Pancreas (tissue), 10 donors: Measurements from ENCODE around the gene MLF1. TPM values are rescaled to one million over a fixed set of nuclear protein-coding genes. Genes with fewer than 3 reads are reported as not detected.

Experiments used
- ATAC-seq, 4 donors: fragments of 200-7000 bp; cut with Tn5 transposase; one replicate each; pipeline versions ENCODE4 v1.8.0 to v1.9.1; 2020; ENCODE audit warnings: mild to moderate bottlenecking in 4 of 4, moderate library complexity in 4 of 4
- DNase-seq, 6 donors: peaks; one replicate each; pipeline ENCODE4 v3.0.0-alpha.2; 2020
- FAIRE-seq: peaks from 2 replicates; lab custom pipeline; 2012; peaks lifted over from hg19 to GRCh38; lab: Jason Lieb, UNC
- H3K27ac ChIP-seq, 4 donors: fragments of 200-600 bp; sonication (generic); 1 replicate in 3 of 4; 2 replicates in 1 of 4; pipeline versions ENCODE4 v1.5.0 to v1.8.0; 2020
- H3K27me3 ChIP-seq, 4 donors: fragments of 200-600 bp; one replicate each; pipeline ENCODE4 v1.8.0; 2021
- H3K36me3 ChIP-seq, 3 donors: fragments of 200-600 bp; sonication (generic) in 1 of 3; one replicate each; pipeline versions ENCODE4 v1.5.0 to v1.8.0; 2020 to 2021
- H3K4me1 ChIP-seq, 3 donors: fragments of 200-600 bp; one replicate each; pipeline ENCODE4 v1.8.0; 2021
- H3K4me3 ChIP-seq, 4 donors: fragments of 200-600 bp; sonication (generic) in 2 of 4; one replicate each; pipeline versions ENCODE4 v1.5.0 to v1.8.0; 2020 to 2021
- H3K9me3 ChIP-seq, 4 donors: fragments of 200-600 bp; one replicate each; pipeline ENCODE4 v1.8.0; 2021
- CTCF ChIP-seq, 4 donors: fragments of 200-600 bp; sonication (generic) in 3 of 4; IDR thresholded peaks; one replicate each; pipeline versions ENCODE4 v1.5.0 to v1.8.0; 2021; ENCODE audit warnings: antibody characterized with exemption in 4 of 4
- WGBS, 2 donors: extraction: QIAGEN DNeasy Blood & Tissue Kit; methylation state at CpG; one replicate each; pipeline ENCODE4 v1.1.7; 2013; 5-methylcytosine and 5-hydroxymethylcytosine counted together
- intact Hi-C, 3 donors: fragments of 100-400 bp; cut with DNase I; formaldehyde crosslinking; loops; one replicate each; pipeline versions ENCODE4 v1.11.1 to v1.14.2; 2022
- polyA plus RNA-seq, 2 donors: library from polyadenylated mRNA; stranded (reverse); fragments of 200-250 nt; gene quantifications; one replicate each; pipeline ENCODE4 v1.2.3, GENCODE V29; 2013
- total RNA-seq, 6 donors: library from RNA; stranded (reverse); fragmentation: NEBNext Ultra II Directional in 4 of 6; extraction: Animal tissue kit (Norgen Biotek cat#: 25700) in 4 of 6; gene quantifications; one replicate each; pipeline versions ENCODE4 v1.2.1 to v1.2.4, GENCODE V29; 2021 to 2023
- donor health status: healthy with polysubstance abuse.
- donor health status: DM: no; HTN: no; CAD: no; lungs with moderate emphysema.
- donor health status: DM: no; HTN: no; CAD: no.
- donor health status: control.
- donor health status: control.
- donor health status: Bipolar disorder and iron deficiency.
- donor health status: DM: yes; HTN: yes; CAD: no.
- donor health status: DM: no; HTN: no; CAD: no.
- donor health status: DM: no; HTN: no; CAD: no.
- donor health status: DM: yes; HTN: yes; CAD: no.

The MLF1 gene
- total RNA-seq = 1 to 10 TPM; 1.2 to 6.8 (median 3.6) TPM
- 10 to 100 TPM in 1 of 2 donors, 1 to 10 TPM in 1; 2.7 to 12.0 TPM for polyA plus RNA-seq

GRCh38 chr3:158570999-158571702, at the start of gene MLF1:
Gene MLF1, plus strand, starts transcription at chr3:158571194. Its CDS starts 107 bp downstream, at chr3:158571301.
- Histone ChIP-seq H3K27ac (peak within 1 kb of the TSS in 1 of 4 donors; percentile 31), H3K36me3 (no peaks in the 10 kb centered on the region), H3K4me1 (no peaks in the 10 kb centered on the region), H3K27me3 (no peaks in the 10 kb centered on the region), H3K4me3 (peak within 1 kb of the TSS; percentile 3 to 50 (median 30)), H3K9me3 (no peaks in the 10 kb centered on the region)
- WGBS, 2 donors = 1% methylated on average over 51 of the region's 51 CpGs
- ATAC-seq = peak; percentile 100
- no peak for TF ChIP-seq CTCF (IDR thresholded peaks at IDR 0.05)
- intact Hi-C loops = no loop called here
- FAIRE-seq = peak; percentile 78
- peak; percentile 91 to 97 (median 96) for DNase-seq

- DNase-seq (no peak), ATAC-seq (no peak), FAIRE-seq (no peak)
- 68 to 83% methylated on average over 4 of the region's 4 CpGs for WGBS, 2 donors
- TF ChIP-seq CTCF (IDR thresholded peaks at IDR 0.05) = no peak
- Histone ChIP-seq H3K9me3 (no peaks in the 10 kb centered on the region), H3K4me1 (no peaks in the 10 kb centered on the region), H3K27me3 (no peaks in the 10 kb centered on the region), H3K36me3 (no peaks in the 10 kb centered on the region), H3K4me3 (no peak overlapping the region), H3K27ac (no peak overlapping the region)
- intact Hi-C loops = no loop called here
Observed at GRCh38 chr3:158522221-158523136, 48.5 kb upstream of the MLF1 start.

GRCh38 chr3:158528076-158528674, 42.8 kb upstream of the MLF1 start:
- no peak overlapping the region for H3K4me3 ChIP-seq
- H3K36me3 ChIP-seq = no peaks in the 10 kb centered on the region
- 94 to 95% methylated on average over 7 of the region's 7 CpGs for WGBS, 2 donors
- no peak for TF ChIP-seq CTCF (IDR thresholded peaks at IDR 0.05)
- no peak for DNase-seq
- no peaks in the 10 kb centered on the region for H3K9me3 ChIP-seq
- intact Hi-C loops = no loop called here
- H3K27me3 ChIP-seq = no peaks in the 10 kb centered on the region
- FAIRE-seq = no peak
- no peak overlapping the region for H3K27ac ChIP-seq
- no peak for ATAC-seq
- H3K4me1 ChIP-seq = no peaks in the 10 kb centered on the region

- no peak for TF ChIP-seq CTCF (IDR thresholded peaks at IDR 0.05)
- Histone ChIP-seq H3K4me3 (no peak overlapping the region), H3K27me3 (no peaks in the 10 kb centered on the region), H3K27ac (no peak overlapping the region), H3K4me1 (no peaks in the 10 kb centered on the region), H3K36me3 (no peaks in the 10 kb centered on the region), H3K9me3 (no peaks in the 10 kb centered on the region)
- DNase-seq = no peak
- no peak for ATAC-seq
- WGBS, 2 donors = 61 to 65% methylated on average over 5 of the region's 5 CpGs
- intact Hi-C loops = no loop called here
- no peak for FAIRE-seq
Observed at GRCh38 chr3:158531334-158531733, 39.7 kb upstream of the MLF1 start.
